Right lobe of liver (tissue), 6 donors: Measurements from ENCODE around the gene OR6B3. TPM values are rescaled to one million over a fixed set of nuclear protein-coding genes. Genes with fewer than 3 reads are reported as not detected.
"Not testable (repeated sequence)": the region's sequence is repeated elsewhere in the genome, so short reads cannot be mapped to it uniquely, and the experiment has no call there.

Experiments
- ATAC-seq, 4 donors: fragments of 200-7000 bp; cut with Tn5 transposase; one replicate each; pipeline ENCODE4 v1.9.1; 2020; ENCODE audit warnings: mild to moderate bottlenecking in 4 of 4, moderate library complexity in 4 of 4
- DNase-seq, 3 donors: peaks; one replicate each; pipeline ENCODE4 v3.0.0-alpha.2; 2020
- H3K27ac ChIP-seq, 3 donors: fragments of 200-600 bp; one replicate each; pipeline ENCODE4 v1.8.0; 2022
- H3K27me3 ChIP-seq, 2 donors: fragments of 200-600 bp; one replicate each; pipeline ENCODE4 v1.8.0; 2022
- H3K36me3 ChIP-seq, 4 donors: fragments of 200-600 bp; sonication (generic) in 1 of 4; one replicate each; pipeline versions ENCODE4 v1.5.1 to v1.8.0; 2017 to 2022; ENCODE audit warnings: control low read depth in 1 of 4
- H3K4me1 ChIP-seq, 4 donors: fragments of 200-600 bp; sonication (generic) in 1 of 4; one replicate each; pipeline versions ENCODE4 v1.5.1 to v1.8.0; 2017 to 2022; ENCODE audit warnings: control low read depth in 1 of 4
- H3K4me3 ChIP-seq, 3 donors: fragments of 200-600 bp; one replicate each; pipeline ENCODE4 v1.8.0; 2022
- H3K9me3 ChIP-seq, 4 donors: fragments of 200-600 bp; sonication (generic) in 1 of 4; one replicate each; pipeline versions ENCODE4 v1.5.1 to v1.8.0; 2017 to 2022; ENCODE audit warnings: control low read depth in 1 of 4
- POLR2A ChIP-seq: fragments of 450-650 bp; IDR thresholded peaks from one replicate; pipeline ENCODE4 v1.6.1; 2017; ENCODE audit warnings: antibody characterized with exemption, mild to moderate bottlenecking
- WGBS: methylation state at CpG from one replicate; pipeline ENCODE4 v1.1.6; 2018; ENCODE audit warnings: low coverage, low lambda C conversion rate; ENCODE audit not compliant: insufficient coverage; ENCODE audit errors: missing lambda C conversion rate; 5-methylcytosine and 5-hydroxymethylcytosine counted together
- intact Hi-C, 2 donors: fragments of 100-400 bp; cut with DNase I; formaldehyde crosslinking; loops; one replicate each; pipeline versions ENCODE4 v1.11.2 to v1.14.1; 2022
- total RNA-seq, 6 experiments: library from RNA; depleted of rRNA in 2 of 6; stranded (reverse); fragments of >200 nt in 2 of 6; fragmentation: NEBNext Ultra II Directional in 3 of 6; extraction: Animal tissue kit (Norgen Biotek cat#: 25700) in 3 of 6; gene quantifications; one replicate each; pipeline versions ENCODE4 v1.1.0 to v1.2.4, GENCODE V29; 2016 to 2023
- TF ChIP-seq, protein P1 (sequence below), 4 donors: fragments of 200-600 bp in 3 of 4; fragments of 450-650 bp in 1 of 4; IDR thresholded peaks; one replicate each; pipeline versions ENCODE4 v1.5.1 to v1.8.0; 2016 to 2022; ENCODE audit warnings: antibody characterized with exemption in 4 of 4, mild to moderate bottlenecking in 2 of 4
- donor health status: DM: no; HTN: yes; CAD: no.
- donor health status: DM: no; HTN: no; CAD: no.
- donor health status: DM: no; HTN: no; CAD: no.
- donor health status: DM: no; HTN: yes; CAD: no.
- donor health status: DM: no; HTN: yes; CAD: no.

The OR6B3 gene
- total RNA-seq, 6 experiments from 2014 or later: not detected

DNA sequence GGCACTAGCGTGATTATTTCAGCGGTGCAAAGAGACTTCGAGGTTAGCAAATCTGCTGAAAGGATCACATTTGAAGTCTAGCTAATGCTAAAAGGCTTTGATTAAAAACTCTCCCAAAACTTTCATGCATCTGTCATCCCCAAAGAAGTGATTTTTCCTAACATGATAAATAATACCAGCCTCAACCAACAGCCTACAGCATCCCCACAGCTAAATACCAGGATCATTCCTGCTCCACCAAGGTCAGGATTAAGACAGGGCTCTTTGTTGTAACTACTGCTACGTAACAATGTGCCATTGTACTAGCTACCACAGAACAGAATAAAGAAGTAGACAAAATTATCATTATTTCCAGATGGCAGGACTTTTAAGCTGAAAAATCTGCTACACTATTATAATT is 1.6 kb downstream of the OR6B3 start:
- H3K27me3 ChIP-seq: no peaks in the 10 kb centered on the region
- WGBS: 57% methylated on average over 2 of the region's 4 CpGs
- ATAC-seq (no peak), DNase-seq (no peak)
- no peaks in the 10 kb centered on the region for H3K9me3 ChIP-seq
- no peaks in the 10 kb centered on the region for H3K4me1 ChIP-seq
- TF ChIP-seq, protein P1, sequence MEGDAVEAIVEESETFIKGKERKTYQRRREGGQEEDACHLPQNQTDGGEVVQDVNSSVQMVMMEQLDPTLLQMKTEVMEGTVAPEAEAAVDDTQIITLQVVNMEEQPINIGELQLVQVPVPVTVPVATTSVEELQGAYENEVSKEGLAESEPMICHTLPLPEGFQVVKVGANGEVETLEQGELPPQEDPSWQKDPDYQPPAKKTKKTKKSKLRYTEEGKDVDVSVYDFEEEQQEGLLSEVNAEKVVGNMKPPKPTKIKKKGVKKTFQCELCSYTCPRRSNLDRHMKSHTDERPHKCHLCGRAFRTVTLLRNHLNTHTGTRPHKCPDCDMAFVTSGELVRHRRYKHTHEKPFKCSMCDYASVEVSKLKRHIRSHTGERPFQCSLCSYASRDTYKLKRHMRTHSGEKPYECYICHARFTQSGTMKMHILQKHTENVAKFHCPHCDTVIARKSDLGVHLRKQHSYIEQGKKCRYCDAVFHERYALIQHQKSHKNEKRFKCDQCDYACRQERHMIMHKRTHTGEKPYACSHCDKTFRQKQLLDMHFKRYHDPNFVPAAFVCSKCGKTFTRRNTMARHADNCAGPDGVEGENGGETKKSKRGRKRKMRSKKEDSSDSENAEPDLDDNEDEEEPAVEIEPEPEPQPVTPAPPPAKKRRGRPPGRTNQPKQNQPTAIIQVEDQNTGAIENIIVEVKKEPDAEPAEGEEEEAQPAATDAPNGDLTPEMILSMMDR (IDR thresholded peaks at IDR 0.05): no peak
- no peak for TF ChIP-seq POLR2A
- no peak overlapping the region for H3K4me3 ChIP-seq
- no peak overlapping the region for H3K27ac ChIP-seq
- intact Hi-C loops: no loop called here
- H3K36me3 ChIP-seq: no peaks in the 10 kb centered on the region

DNA sequence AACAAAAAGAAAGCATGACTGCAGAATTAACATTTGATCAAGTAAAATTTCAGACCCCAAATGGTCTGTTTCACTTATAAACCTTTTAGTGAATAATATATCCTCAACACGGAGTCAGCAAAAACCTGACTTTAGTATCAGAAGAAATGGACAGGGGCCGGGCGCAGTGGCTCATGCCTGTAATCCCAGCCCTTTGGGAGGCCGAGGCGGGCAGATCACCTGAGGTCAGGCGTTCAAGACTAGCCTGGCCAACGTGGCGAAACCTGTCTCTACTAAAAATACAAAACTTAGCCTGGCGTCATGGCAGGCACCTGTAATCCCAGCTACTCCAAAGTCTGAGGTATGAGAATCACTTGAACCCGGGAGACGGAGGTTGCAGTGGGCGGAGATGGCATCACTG is 3.0 kb downstream of the OR6B3 start:
- no peaks in the 10 kb centered on the region for H3K9me3 ChIP-seq
- no peak for DNase-seq
- no peak overlapping the region for H3K4me3 ChIP-seq
- H3K4me1 ChIP-seq: no peaks in the 10 kb centered on the region
- intact Hi-C loops: no loop called here
- no peaks in the 10 kb centered on the region for H3K36me3 ChIP-seq
- no peak overlapping the region for H3K27ac ChIP-seq
- no peak for ATAC-seq
- no peaks in the 10 kb centered on the region for H3K27me3 ChIP-seq
- TF ChIP-seq POLR2A: no peak
- TF ChIP-seq, protein P1 (IDR thresholded peaks at IDR 0.05): no peak
- WGBS: 52% methylated on average over 10 of the region's 12 CpGs

DNA sequence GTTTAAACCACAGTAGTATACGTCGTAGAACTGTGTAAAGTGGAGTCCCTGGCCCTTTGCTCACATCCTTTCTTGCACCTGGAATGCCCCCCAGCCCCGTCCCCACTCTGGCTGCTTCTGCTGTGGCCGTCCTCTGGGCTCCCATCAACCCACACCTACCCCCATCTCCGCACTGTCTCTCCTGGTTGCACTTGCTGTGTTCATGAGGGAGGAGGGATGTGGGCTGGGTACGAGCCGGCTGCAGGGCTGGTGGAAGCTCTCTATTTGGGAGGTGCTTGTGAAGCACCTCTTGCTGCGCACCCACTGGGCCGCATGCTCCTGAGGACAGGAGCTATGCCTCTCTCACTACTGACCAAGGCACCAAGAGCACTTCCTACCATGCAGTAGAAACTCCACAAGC is 5.1 kb downstream of the OR6B3 start:
- Histone ChIP-seq H3K27ac (no peak overlapping the region), H3K36me3 (no peaks in the 10 kb centered on the region), H3K9me3 (no peaks in the 10 kb centered on the region), H3K27me3 (no peaks in the 10 kb centered on the region), H3K4me3 (no peak overlapping the region), H3K4me1 (no peaks in the 10 kb centered on the region)
- intact Hi-C loops: no loop called here
- no peak for DNase-seq
- no peak for ATAC-seq
- WGBS: 52% methylated on average over 9 of the region's 9 CpGs
- TF ChIP-seq POLR2A: no peak
- TF ChIP-seq, protein P1 (IDR thresholded peaks at IDR 0.05): no peak

DNA sequence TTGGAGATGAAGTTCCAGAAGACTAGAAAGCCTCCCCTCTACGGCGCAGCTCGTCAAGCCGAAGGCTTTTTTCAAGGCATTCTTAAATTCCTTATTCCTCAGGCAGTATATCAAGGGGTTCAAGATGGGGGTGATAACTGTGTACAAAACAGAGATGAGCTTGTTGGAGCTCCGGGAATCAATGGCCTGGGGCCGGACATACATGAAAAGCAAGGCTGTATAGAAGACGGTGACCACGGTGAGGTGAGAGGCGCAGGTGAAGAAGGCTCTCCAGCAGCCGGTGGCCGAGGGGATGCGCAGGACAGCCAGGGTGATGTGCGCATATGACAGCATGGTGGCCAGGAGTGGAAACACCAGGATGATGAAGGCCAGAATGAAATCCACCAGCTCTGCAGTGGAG is 8.2 kb downstream of the OR6B3 start:
- no peaks in the 10 kb centered on the region for H3K4me1 ChIP-seq
- no peak overlapping the region for H3K27ac ChIP-seq
- DNase-seq: no peak
- H3K27me3 ChIP-seq: no peaks in the 10 kb centered on the region
- no peak for ATAC-seq
- no peaks in the 10 kb centered on the region for H3K9me3 ChIP-seq
- WGBS: 81% methylated on average over 8 of the region's 13 CpGs
- H3K4me3 ChIP-seq: no peak overlapping the region
- TF ChIP-seq POLR2A: no peak
- TF ChIP-seq, protein P1 (IDR thresholded peaks at IDR 0.05): no peak
- H3K36me3 ChIP-seq: no peaks in the 10 kb centered on the region
- intact Hi-C loops: no loop called here

DNA sequence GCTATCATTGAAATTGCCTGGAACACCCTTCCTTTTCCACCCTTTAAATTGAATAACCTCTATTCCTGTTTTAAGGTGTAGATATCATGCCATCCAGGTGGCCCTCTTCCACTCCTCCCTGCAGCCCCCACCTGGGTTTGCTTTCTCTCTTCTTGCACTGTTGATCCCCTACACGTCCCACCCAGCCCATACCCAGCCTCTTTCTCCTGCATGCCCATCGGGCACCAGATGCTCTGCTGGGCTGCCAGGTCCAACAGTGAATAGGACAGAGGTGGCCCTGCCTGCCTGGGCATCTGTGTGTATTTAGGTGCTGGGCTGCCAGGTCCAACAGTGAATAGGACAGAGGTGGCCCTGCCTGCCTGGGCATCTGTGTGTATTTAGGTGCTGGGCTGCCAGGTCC is 9.2 kb downstream of the OR6B3 start:
- ATAC-seq, H3K27me3 ChIP-seq, H3K27ac ChIP-seq, H3K9me3 ChIP-seq, intact Hi-C loops, H3K4me3 ChIP-seq, H3K36me3 ChIP-seq, H3K4me1 ChIP-seq, DNase-seq: not testable (repeated sequence)
- no CpG with 5 or more reads among the region's 2 CpGs for WGBS
